ENCODE data around the gene TBC1D14.
A peak's percentile ranks its signal among the peaks of the same experiment; 100 is the strongest.

TBC1D14 gene

GRCh38 chr4:7014815-7015214 is 105.2 kb downstream of the TBC1D14 start:
- no peak for FAIRE-seq
- no peak for DNase-seq (ENCODE audit: insufficient read length, low spot score)
- TF ChIP-seq POLR2A (IDR thresholded peaks at IDR 0.05; ENCODE audit: low read depth, low read length) = no peak

GRCh38 chr4:7015383-7016035 is 105.9 kb downstream of the TBC1D14 start:
- DNase-seq (ENCODE audit: insufficient read length, low spot score) (no peak), FAIRE-seq (no peak)
- no peak for TF ChIP-seq POLR2A (IDR thresholded peaks at IDR 0.05; ENCODE audit: low read depth, low read length)

GRCh38 chr4:7016086-7016485 is 106.5 kb downstream of the TBC1D14 start:
- FAIRE-seq (no peak), DNase-seq (ENCODE audit: insufficient read length, low spot score) (no peak)
- no peak for TF ChIP-seq POLR2A (IDR thresholded peaks at IDR 0.05; ENCODE audit: low read depth, low read length)

- DNase-seq (ENCODE audit: insufficient read length, low spot score) (no peak), FAIRE-seq (no peak)
- no peak for TF ChIP-seq POLR2A (IDR thresholded peaks at IDR 0.05; ENCODE audit: low read depth, low read length)
Measured at GRCh38 chr4:7016512-7016911, 106.9 kb downstream of the TBC1D14 start.

DNA sequence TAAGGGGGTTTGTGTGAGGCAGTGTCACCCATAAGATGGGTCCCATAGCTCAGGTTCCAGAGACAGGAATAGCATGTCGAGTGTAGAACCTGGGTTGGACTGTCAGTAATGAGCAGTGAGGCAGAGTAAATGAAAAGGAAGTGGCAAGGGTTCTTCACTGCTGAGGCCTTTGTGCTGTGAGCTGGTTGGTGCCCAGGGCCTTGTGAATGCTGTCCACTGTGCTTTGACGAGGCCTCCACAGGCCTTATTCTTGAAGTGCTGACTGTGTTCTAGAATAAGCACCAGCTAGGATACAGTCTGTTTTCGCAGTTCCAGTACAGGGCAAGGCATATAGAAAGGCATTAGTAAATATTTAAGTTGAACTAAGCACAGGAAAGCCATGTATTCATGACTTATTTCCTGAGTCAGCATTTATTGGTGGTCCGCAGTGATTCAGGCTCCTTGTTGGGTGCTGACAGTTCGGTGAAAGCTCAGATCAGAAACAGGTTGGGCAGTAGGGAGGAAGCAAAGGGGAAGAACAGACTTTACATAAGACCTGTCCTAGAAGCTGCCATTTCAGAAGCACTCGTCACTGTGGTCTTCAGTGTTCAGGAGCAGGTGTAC is 107.9 kb downstream of the TBC1D14 start:
- no peak for TF ChIP-seq POLR2A (IDR thresholded peaks at IDR 0.05; ENCODE audit: low read depth, low read length)
- FAIRE-seq (no peak), DNase-seq (ENCODE audit: insufficient read length, low spot score) (no peak)

- FAIRE-seq = no peak
- TF ChIP-seq POLR2A (IDR thresholded peaks at IDR 0.05; ENCODE audit: low read depth, low read length) = no peak
- no peak for DNase-seq (ENCODE audit: insufficient read length, low spot score)
Measured at GRCh38 chr4:7018281-7018680, 108.7 kb downstream of the TBC1D14 start.

DNA sequence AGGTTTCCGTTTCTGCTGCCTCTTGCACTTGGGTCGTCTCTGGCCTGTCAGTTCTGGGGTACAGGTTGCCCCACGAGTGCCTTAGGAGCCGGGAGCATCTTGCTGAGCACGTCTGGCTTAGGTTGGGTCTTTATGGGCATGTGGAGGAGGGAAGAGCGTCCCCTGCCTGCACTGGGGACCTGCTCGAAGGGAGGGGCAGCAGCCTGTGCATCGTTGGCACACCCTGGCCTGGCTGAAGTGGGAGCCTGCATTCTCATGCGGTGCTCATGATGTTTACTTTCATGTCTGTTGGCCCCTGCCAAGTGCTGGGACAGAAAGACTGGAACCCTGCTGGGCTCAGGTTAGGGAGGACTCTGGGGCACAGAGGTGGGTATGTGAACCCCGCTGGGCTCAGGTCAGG is 109.7 kb downstream of the TBC1D14 start:
- DNase-seq (ENCODE audit: insufficient read length, low spot score) (no peak), FAIRE-seq (no peak)
- no peak for TF ChIP-seq POLR2A (IDR thresholded peaks at IDR 0.05; ENCODE audit: low read depth, low read length)

GRCh38 chr4:7020290-7020689 is 110.7 kb downstream of the TBC1D14 start:
- no peak for DNase-seq (ENCODE audit: insufficient read length, low spot score)
- FAIRE-seq = no peak
- TF ChIP-seq POLR2A (IDR thresholded peaks at IDR 0.05; ENCODE audit: low read depth, low read length) = no peak

DNA sequence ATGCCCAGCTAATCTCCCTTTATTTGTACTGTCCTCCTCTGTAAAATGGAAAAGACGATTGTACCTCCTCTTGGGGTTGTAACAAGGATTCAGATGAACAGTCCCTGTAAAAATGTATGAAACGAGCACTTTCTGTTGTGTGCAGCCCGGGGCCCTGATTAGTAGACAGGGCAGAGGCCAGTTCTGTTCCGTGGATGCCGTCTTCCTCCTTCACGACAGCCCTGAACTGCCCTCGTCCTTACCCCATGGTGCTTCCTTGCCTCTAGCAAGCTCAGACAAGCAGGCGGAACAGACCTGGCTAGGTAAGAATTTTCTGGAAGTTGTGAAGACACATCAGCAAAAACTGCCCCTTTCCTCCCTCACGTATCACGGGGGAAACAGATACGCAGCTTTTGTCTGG is 111.2 kb downstream of the TBC1D14 start:
- DNase-seq (ENCODE audit: insufficient read length, low spot score) = no peak
- TF ChIP-seq POLR2A (IDR thresholded peaks at IDR 0.05; ENCODE audit: low read depth, low read length) = no peak
- no peak for FAIRE-seq

DNA sequence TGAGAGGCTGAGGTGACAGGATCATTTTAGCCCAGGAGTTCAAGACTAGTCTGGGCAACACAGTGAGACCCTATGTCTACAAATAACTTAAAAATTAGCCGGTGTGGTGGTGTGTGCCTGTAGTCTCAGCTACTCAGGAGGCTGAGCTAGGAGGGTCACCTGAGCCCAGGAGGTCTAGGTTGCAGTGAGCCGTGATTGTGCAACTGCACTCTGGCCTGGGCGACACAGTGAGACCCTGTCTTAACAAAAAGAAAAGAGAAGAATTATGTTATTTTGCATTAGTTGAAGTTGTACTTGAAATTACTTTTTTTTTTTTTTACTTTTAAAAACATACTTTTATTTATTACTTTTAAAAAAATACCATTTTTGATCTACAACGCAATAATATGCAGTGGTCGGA is 111.7 kb downstream of the TBC1D14 start:
- DNase-seq (ENCODE audit: insufficient read length, low spot score) (no peak), FAIRE-seq (no peak)
- TF ChIP-seq POLR2A (IDR thresholded peaks at IDR 0.05; ENCODE audit: low read depth, low read length) = no peak

GRCh38 chr4:7021930-7022664 is 112.5 kb downstream of the TBC1D14 start:
- FAIRE-seq = peak; percentile 71
- no peak for TF ChIP-seq POLR2A (IDR thresholded peaks at IDR 0.05; ENCODE audit: low read depth, low read length)
- DNase-seq (ENCODE audit: insufficient read length, low spot score) = peak; percentile 77

DNA sequence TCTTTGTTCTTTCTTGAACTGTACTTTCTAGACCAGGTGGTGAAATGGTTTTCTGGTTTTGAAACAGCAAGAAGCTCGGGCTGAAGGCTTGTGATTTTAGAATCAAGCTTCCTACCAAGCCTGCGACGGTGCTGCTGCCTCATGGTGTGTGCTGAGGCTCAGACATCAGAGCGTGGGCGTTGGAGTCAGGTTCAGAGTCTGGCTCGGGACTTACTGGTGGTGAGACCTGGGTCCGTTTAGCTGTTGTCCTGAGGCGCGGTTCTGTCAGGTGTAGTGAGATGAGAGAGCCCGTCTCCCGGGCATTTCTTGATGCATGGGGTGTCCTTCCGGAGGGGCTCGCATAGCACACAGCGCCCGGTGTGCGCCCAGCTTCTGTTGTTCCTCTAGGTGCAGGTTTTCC is 113.9 kb downstream of the TBC1D14 start:
- DNase-seq (ENCODE audit: insufficient read length, low spot score) (no peak), FAIRE-seq (no peak)
- no peak for TF ChIP-seq POLR2A (IDR thresholded peaks at IDR 0.05; ENCODE audit: low read depth, low read length)

GRCh38 chr4:7023901-7024300 is 114.3 kb downstream of the TBC1D14 start:
- DNase-seq (ENCODE audit: insufficient read length, low spot score) = no peak
- no peak for TF ChIP-seq POLR2A (IDR thresholded peaks at IDR 0.05; ENCODE audit: low read depth, low read length)
- FAIRE-seq = no peak

- FAIRE-seq = no peak
- no peak for DNase-seq (ENCODE audit: insufficient read length, low spot score)
- TF ChIP-seq POLR2A (IDR thresholded peaks at IDR 0.05; ENCODE audit: low read depth, low read length) = no peak
Measured at GRCh38 chr4:7024336-7024890, 114.8 kb downstream of the TBC1D14 start.

All from H54 (cell line).